IMR-90 (cell line): ENCODE results near the gene RLN3. TPM values are rescaled to one million over a fixed set of nuclear protein-coding genes. Genes with fewer than 3 reads are reported as not detected.

Experiments
- ATAC-seq: fragments of 200-7000 bp; cut with Tn5 transposase; 2 replicates; pipeline ENCODE4 v1.9.1; 2020; ENCODE audit warnings: low read depth, mild to moderate bottlenecking, moderate library complexity
- BruUV-seq: library from RNA; stranded (reverse); fragments of 400-500 nt; replicated peaks from 2 replicates; lab custom pipeline; 2021; lab: Mats Ljungman, UMichigan
- CTCF ChIA-PET: fragments of 300-600 bp; formaldehyde crosslinking; extraction: SDS; loops from one replicate; lab custom pipeline; 2021; ENCODE audit warnings: antibody characterized with exemption; lab: Yijun Ruan, JAX
- POLR2A ChIA-PET: fragments of 300-600 bp; sonication (Branson Sonifier 250); formaldehyde crosslinking; loops from one replicate; lab custom pipeline; 2022; ENCODE audit warnings: antibody characterized with exemption; ENCODE audit not compliant: unreplicated experiment; lab: Charles Lee
- DNase-seq: peaks from one replicate; pipeline ENCODE4 v3.0.0; 2013
- H2AFZ ChIP-seq: replicated peaks from 2 replicates; pipeline ENCODE3; 2013; ENCODE audit warnings: low read length, mild to moderate bottlenecking; ENCODE audit not compliant: poor library complexity
- H2AK5ac ChIP-seq: 2 replicates; pipeline ENCODE4 v1.6.1; 2013; ENCODE audit warnings: low read depth, low read length, inconsistent platforms
- H2AK9ac ChIP-seq: replicated peaks from 2 replicates; pipeline ENCODE3; 2013; ENCODE audit warnings: mild to moderate bottlenecking, low read depth, low read length, moderate library complexity; ENCODE audit not compliant: poor library complexity
- H2BK120ac ChIP-seq: 2 replicates; pipeline ENCODE4 v1.6.1; 2013; ENCODE audit warnings: low read depth, low read length, inconsistent platforms
- H2BK15ac ChIP-seq: 3 replicates; pipeline ENCODE4 v1.6.1; 2013; ENCODE audit warnings: low read depth, low read length, inconsistent platforms
- H2BK20ac ChIP-seq: 2 replicates; pipeline ENCODE4 v1.6.1; 2013; ENCODE audit warnings: low read depth, mild to moderate bottlenecking, inconsistent platforms, low read length, moderate library complexity
- H2BK5ac ChIP-seq: 2 replicates; pipeline ENCODE4 v1.6.1; 2013; ENCODE audit warnings: mild to moderate bottlenecking, low read depth, low read length, inconsistent platforms; ENCODE audit not compliant: poor library complexity, severe bottlenecking
- H3K14ac ChIP-seq: replicated peaks from 2 replicates; pipeline ENCODE4 v1.6.1; 2013; ENCODE audit warnings: low read depth, low read length, inconsistent platforms
- H3K18ac ChIP-seq: 2 replicates; pipeline ENCODE4 v1.6.1; 2013; ENCODE audit warnings: low read depth, low read length, control low read depth
- H3K23ac ChIP-seq: 2 replicates; pipeline ENCODE4 v1.6.1; 2013; ENCODE audit warnings: low read depth, low read length, inconsistent platforms
- H3K27ac ChIP-seq: 2 replicates; pipeline ENCODE4 v1.5.1; 2013; ENCODE audit warnings: mild to moderate bottlenecking, control low read depth, low read length; ENCODE audit not compliant: insufficient read depth
- H3K27me3 ChIP-seq: 2 replicates; pipeline ENCODE4 v1.6.1; 2013; ENCODE audit warnings: low read length; ENCODE audit not compliant: control insufficient read depth, insufficient read depth
- H3K36me3 ChIP-seq: 2 replicates; pipeline ENCODE4 v1.6.1; 2013; ENCODE audit warnings: low read length, mixed read lengths; ENCODE audit not compliant: control insufficient read depth, insufficient read depth
- H3K4ac ChIP-seq: 2 replicates; pipeline ENCODE4 v1.6.1; 2013; ENCODE audit warnings: low read depth, low read length, inconsistent platforms
- H3K4me1 ChIP-seq: 2 replicates; pipeline ENCODE4 v1.6.1; 2013; ENCODE audit warnings: low read length, mixed read lengths; ENCODE audit not compliant: control insufficient read depth, insufficient read depth
- H3K4me2 ChIP-seq: 2 replicates; pipeline ENCODE4 v1.6.1; 2013; ENCODE audit warnings: low read depth, mild to moderate bottlenecking, control low read depth, low read length, moderate library complexity
- H3K4me3 ChIP-seq: 2 replicates; pipeline ENCODE4 v1.5.1; 2013; ENCODE audit warnings: low read depth, mild to moderate bottlenecking, control low read depth, low read length, moderate library complexity; ENCODE audit not compliant: insufficient read depth
- H3K56ac ChIP-seq: 2 replicates; pipeline ENCODE4 v1.6.1; 2013; ENCODE audit warnings: low read length, inconsistent platforms; ENCODE audit not compliant: insufficient read depth; ENCODE audit errors: extremely low read depth
- H3K79me1 ChIP-seq, 2 experiments: 2 replicates each; pipeline ENCODE4 v1.6.1; 2013; ENCODE audit warnings: low read length in 2 of 2, inconsistent platforms in 1 of 2, low read depth in 1 of 2
- H3K9ac ChIP-seq: 2 replicates; pipeline ENCODE4 v1.6.1; 2013; ENCODE audit warnings: low read depth, low read length, control low read depth
- H3K9me1 ChIP-seq: 2 replicates; pipeline ENCODE4 v1.6.1; 2013; ENCODE audit warnings: low read length, inconsistent platforms; ENCODE audit not compliant: insufficient read depth
- H3K9me3 ChIP-seq: 2 replicates; pipeline ENCODE4 v1.6.1; 2013; ENCODE audit warnings: low read length; ENCODE audit not compliant: control insufficient read depth, insufficient read depth
- H4K20me1 ChIP-seq: 2 replicates; pipeline ENCODE4 v1.6.1; 2013; ENCODE audit warnings: low read length, inconsistent platforms; ENCODE audit not compliant: insufficient read depth
- H4K5ac ChIP-seq: 2 replicates; pipeline ENCODE4 v1.6.1; 2013; ENCODE audit warnings: mild to moderate bottlenecking, low read depth, low read length, control low read depth
- H4K8ac ChIP-seq, 2 experiments: 2 replicates each; pipeline ENCODE4 v1.6.1; 2013; ENCODE audit warnings: low read depth in 2 of 2, low read length in 2 of 2, control low read depth in 1 of 2, inconsistent platforms in 1 of 2
- H4K91ac ChIP-seq: 2 replicates; pipeline ENCODE4 v1.6.1; 2013; ENCODE audit warnings: low read depth, low read length, inconsistent platforms; ENCODE audit not compliant: insufficient read depth
- BHLHE40 ChIP-seq: fragments of 150-350 bp; IDR thresholded peaks from 2 replicates; pipeline ENCODE4 v1.6.1; 2016; ENCODE audit warnings: mild to moderate bottlenecking, low read depth, low read length
- FOS ChIP-seq: fragments of 150-350 bp; IDR thresholded peaks from 2 replicates; pipeline ENCODE4 v1.6.1; 2016; ENCODE audit warnings: low read depth, low read length
- MAZ ChIP-seq: IDR thresholded peaks from 2 replicates; pipeline ENCODE4 v1.6.1; 2012; ENCODE audit warnings: low read depth, mild to moderate bottlenecking, low read length, improper control_type of control experiment, moderate library complexity, borderline replicate concordance
- POLR2A ChIP-seq: IDR thresholded peaks from 2 replicates; pipeline ENCODE4 v1.6.1; 2012; ENCODE audit warnings: mild to moderate bottlenecking, low read depth, low read length
- RAD21 ChIP-seq: IDR thresholded peaks from 2 replicates; pipeline ENCODE4 v1.6.1; 2012; ENCODE audit warnings: low read length, improper control_type of control experiment
- RFX5 ChIP-seq: IDR thresholded peaks from 2 replicates; pipeline ENCODE4 v1.8.0; 2012; ENCODE audit warnings: low read depth, mild to moderate bottlenecking, low read length, moderate library complexity
- SMC3 ChIP-seq: fragments of 150-350 bp; IDR thresholded peaks from 2 replicates; pipeline ENCODE4 v1.6.1; 2016; ENCODE audit warnings: low read depth, mild to moderate bottlenecking, antibody characterized with exemption, low read length, moderate library complexity
- WGBS, 2 experiments: methylation state at CpG; one replicate each; pipeline versions ENCODE4 v1.1.5 to v1.1.7; 2013; ENCODE audit warnings: missing lambda C conversion rate in 2 of 2; ENCODE audit not compliant: insufficient read length in 1 of 2; ENCODE audit errors: extremely low coverage in 2 of 2; 5-methylcytosine and 5-hydroxymethylcytosine counted together
- dilution Hi-C: fragments of 300-500 bp; cut with HindIII; formaldehyde crosslinking; loops from one replicate; pipeline ENCODE4 v1.14.3; 2018; ENCODE audit warnings: low sequenced_read_pairs; ENCODE audit not compliant: unreplicated experiment
- in situ Hi-C: fragments of 300-500 bp; cut with MboI; formaldehyde crosslinking; loops from 3 replicates; pipeline ENCODE4 v1.14.3; 2019; ENCODE audit warnings: low sequenced_read_pairs, inconsistent platforms, mixed read lengths
- intact Hi-C: fragments of 100-400 bp; cut with micrococcal nuclease; formaldehyde crosslinking; loops from 2 replicates; pipeline ENCODE4 v1.10.0; 2022
- polyA plus RNA-seq, 3 experiments: library from polyadenylated mRNA; depleted of rRNA; stranded (reverse); fragments of >200 nt; gene quantifications; 2 replicates each; pipeline ENCODE4 v1.2.3, GENCODE V29; 2012; ENCODE audit warnings: low replicate concordance in 1 of 3
- total RNA-seq: library from RNA; depleted of rRNA; stranded (reverse); fragments of >200 nt; gene quantifications from 2 replicates; pipeline ENCODE4 v1.2.3, GENCODE V29; 2012
- TF ChIP-seq, protein P1 (sequence below): conservative IDR thresholded peaks from 2 replicates; pipeline ENCODE4 v1.5.1; 2012; ENCODE audit warnings: mild to moderate bottlenecking, low read depth, low read length, improper control_type of control experiment
- TF ChIP-seq, protein P2 (sequence below): fragments of 150-350 bp; IDR thresholded peaks from 2 replicates; pipeline ENCODE4 v1.6.1; 2017; ENCODE audit warnings: mild to moderate bottlenecking, antibody characterized with exemption, low read length, low read depth
- TF ChIP-seq, protein P3 (sequence below): fragments of 150-350 bp; IDR thresholded peaks from 2 replicates; pipeline ENCODE4 v1.6.1; 2016; ENCODE audit warnings: low read depth, mild to moderate bottlenecking, low read length, moderate library complexity, borderline replicate concordance

RLN3 gene
- total and polyA plus RNA-seq, 2 of the 4 experiments (the other 2 are of a cell fraction) = not detected

DNA sequence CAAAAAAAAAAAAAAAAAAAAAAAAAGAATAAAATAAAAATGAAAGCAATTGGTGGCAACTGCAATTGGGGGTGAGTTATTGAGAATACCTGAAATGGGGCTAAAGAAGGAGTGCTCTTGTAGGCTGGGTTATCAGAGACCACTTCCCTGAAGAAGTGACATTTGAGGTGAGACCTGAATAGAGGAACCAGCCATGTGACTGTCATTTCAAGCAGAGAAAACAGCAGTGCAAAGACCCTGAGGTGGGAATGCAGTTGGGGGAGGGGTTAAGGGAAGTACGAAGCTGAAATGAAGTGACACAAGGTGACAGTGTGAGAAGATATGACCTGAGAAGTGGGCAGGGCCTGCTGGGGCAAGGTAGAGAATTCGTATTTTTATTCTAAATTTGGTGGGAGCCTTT lies 38.2 kb downstream of the RLN3 start:
- no peak overlapping the region for H4K5ac ChIP-seq
- H3K4me1 ChIP-seq = no peaks in the 10 kb centered on the region
- no peak overlapping the region for H3K18ac ChIP-seq
- dilution Hi-C loops (no loop called here), in situ Hi-C loops (no loop called here), intact Hi-C loops (no loop called here)
- H3K4me2 ChIP-seq = no peak overlapping the region
- H3K14ac ChIP-seq = no peak overlapping the region
- no peak overlapping the region for H3K23ac ChIP-seq
- no peak overlapping the region for H3K4me3 ChIP-seq
- no peak overlapping the region for H3K56ac ChIP-seq
- H2BK15ac ChIP-seq = no peak overlapping the region
- TF ChIP-seq RAD21 = no peak
- no peak for TF ChIP-seq SMC3
- no peak for TF ChIP-seq BHLHE40
- no peak for TF ChIP-seq POLR2A
- TF ChIP-seq, protein P1, sequence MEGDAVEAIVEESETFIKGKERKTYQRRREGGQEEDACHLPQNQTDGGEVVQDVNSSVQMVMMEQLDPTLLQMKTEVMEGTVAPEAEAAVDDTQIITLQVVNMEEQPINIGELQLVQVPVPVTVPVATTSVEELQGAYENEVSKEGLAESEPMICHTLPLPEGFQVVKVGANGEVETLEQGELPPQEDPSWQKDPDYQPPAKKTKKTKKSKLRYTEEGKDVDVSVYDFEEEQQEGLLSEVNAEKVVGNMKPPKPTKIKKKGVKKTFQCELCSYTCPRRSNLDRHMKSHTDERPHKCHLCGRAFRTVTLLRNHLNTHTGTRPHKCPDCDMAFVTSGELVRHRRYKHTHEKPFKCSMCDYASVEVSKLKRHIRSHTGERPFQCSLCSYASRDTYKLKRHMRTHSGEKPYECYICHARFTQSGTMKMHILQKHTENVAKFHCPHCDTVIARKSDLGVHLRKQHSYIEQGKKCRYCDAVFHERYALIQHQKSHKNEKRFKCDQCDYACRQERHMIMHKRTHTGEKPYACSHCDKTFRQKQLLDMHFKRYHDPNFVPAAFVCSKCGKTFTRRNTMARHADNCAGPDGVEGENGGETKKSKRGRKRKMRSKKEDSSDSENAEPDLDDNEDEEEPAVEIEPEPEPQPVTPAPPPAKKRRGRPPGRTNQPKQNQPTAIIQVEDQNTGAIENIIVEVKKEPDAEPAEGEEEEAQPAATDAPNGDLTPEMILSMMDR = no peak
- no peak for TF ChIP-seq FOS
- TF ChIP-seq RFX5 = no peak
- no peak for TF ChIP-seq MAZ
- TF ChIP-seq, protein P2, sequence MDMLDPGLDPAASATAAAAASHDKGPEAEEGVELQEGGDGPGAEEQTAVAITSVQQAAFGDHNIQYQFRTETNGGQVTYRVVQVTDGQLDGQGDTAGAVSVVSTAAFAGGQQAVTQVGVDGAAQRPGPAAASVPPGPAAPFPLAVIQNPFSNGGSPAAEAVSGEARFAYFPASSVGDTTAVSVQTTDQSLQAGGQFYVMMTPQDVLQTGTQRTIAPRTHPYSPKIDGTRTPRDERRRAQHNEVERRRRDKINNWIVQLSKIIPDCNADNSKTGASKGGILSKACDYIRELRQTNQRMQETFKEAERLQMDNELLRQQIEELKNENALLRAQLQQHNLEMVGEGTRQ = no peak
- TF ChIP-seq, protein P3, sequence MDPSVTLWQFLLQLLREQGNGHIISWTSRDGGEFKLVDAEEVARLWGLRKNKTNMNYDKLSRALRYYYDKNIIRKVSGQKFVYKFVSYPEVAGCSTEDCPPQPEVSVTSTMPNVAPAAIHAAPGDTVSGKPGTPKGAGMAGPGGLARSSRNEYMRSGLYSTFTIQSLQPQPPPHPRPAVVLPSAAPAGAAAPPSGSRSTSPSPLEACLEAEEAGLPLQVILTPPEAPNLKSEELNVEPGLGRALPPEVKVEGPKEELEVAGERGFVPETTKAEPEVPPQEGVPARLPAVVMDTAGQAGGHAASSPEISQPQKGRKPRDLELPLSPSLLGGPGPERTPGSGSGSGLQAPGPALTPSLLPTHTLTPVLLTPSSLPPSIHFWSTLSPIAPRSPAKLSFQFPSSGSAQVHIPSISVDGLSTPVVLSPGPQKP = no peak
- H3K27ac ChIP-seq = no peak overlapping the region
- ChIA-PET POLR2A (no interaction called here), CTCF (no interaction called here)
- no peak overlapping the region for H2AK5ac ChIP-seq
- no peak overlapping the region for H2BK120ac ChIP-seq
- H3K27me3 ChIP-seq = peaks cover 7% of the 10 kb centered on the region
- no peaks in the 10 kb centered on the region for H3K79me1 ChIP-seq
- DNase-seq (no peak), ATAC-seq (no peak)
- no peak overlapping the region for H3K9ac ChIP-seq
- H2AK9ac ChIP-seq = no peak overlapping the region
- no peaks in the 10 kb centered on the region for H3K9me3 ChIP-seq
- no peak overlapping the region for H2AFZ ChIP-seq
- no peak overlapping the region for H4K91ac ChIP-seq
- no peak overlapping the region for H4K8ac ChIP-seq
- WGBS, 2 experiments = 73% methylated on average over 1 of the region's 2 CpGs; no CpG with 5 or more reads in 1 of the 2 experiments
- H3K4ac ChIP-seq = no peak overlapping the region
- BruUV-seq = no TSS peak
- H2BK5ac ChIP-seq = no peak overlapping the region
- no peaks in the 10 kb centered on the region for H3K36me3 ChIP-seq
- no peak overlapping the region for H2BK20ac ChIP-seq
- H3K9me1 ChIP-seq = no peaks in the 10 kb centered on the region
- H4K20me1 ChIP-seq = no peaks in the 10 kb centered on the region
